Activated naive CD8-positive, alpha-beta T cell treated with anti-CD3 and anti-CD28 coated beads for 36 hours (primary cell): ENCODE measurements around the gene GPBP1L1. TPM values are rescaled to one million over a fixed set of nuclear protein-coding genes. Genes with fewer than 3 reads are reported as not detected.
"Not testable (repeated sequence)": the region's sequence is repeated elsewhere in the genome, so short reads cannot be mapped to it uniquely, and the experiment has no call there.

Source experiments
- DNase-seq: peaks from one replicate; pipeline ENCODE4 v3.0.0; 2021
- H3K27ac Mint-ChIP-seq: one replicate; pipeline ENCODE4 v1.8.0; 2022; ENCODE audit warnings: mild to moderate bottlenecking, moderate library complexity, mixed read lengths
- H3K27me3 Mint-ChIP-seq: one replicate; pipeline ENCODE4 v1.8.0; 2022; ENCODE audit warnings: mild to moderate bottlenecking, mixed read lengths
- H3K36me3 Mint-ChIP-seq: one replicate; pipeline ENCODE4 v1.8.0; 2021; ENCODE audit warnings: mild to moderate bottlenecking, mixed read lengths
- H3K4me1 Mint-ChIP-seq: one replicate; pipeline ENCODE4 v1.8.0; 2021; ENCODE audit warnings: mixed read lengths
- H3K4me3 Mint-ChIP-seq: one replicate; pipeline ENCODE4 v1.8.0; 2022; ENCODE audit warnings: mild to moderate bottlenecking, moderate library complexity, mixed read lengths
- H3K9me3 Mint-ChIP-seq: one replicate; pipeline ENCODE4 v1.8.0; 2022; ENCODE audit warnings: mixed read lengths
- total RNA-seq, 2 experiments: library from RNA; stranded (reverse); gene quantifications; one replicate each; pipeline ENCODE4 v1.2.3, GENCODE V29; 2021

GPBP1L1 gene
- total RNA-seq, 2 experiments from 2014 or later = 82.4 to 90.5 TPM

DNA sequence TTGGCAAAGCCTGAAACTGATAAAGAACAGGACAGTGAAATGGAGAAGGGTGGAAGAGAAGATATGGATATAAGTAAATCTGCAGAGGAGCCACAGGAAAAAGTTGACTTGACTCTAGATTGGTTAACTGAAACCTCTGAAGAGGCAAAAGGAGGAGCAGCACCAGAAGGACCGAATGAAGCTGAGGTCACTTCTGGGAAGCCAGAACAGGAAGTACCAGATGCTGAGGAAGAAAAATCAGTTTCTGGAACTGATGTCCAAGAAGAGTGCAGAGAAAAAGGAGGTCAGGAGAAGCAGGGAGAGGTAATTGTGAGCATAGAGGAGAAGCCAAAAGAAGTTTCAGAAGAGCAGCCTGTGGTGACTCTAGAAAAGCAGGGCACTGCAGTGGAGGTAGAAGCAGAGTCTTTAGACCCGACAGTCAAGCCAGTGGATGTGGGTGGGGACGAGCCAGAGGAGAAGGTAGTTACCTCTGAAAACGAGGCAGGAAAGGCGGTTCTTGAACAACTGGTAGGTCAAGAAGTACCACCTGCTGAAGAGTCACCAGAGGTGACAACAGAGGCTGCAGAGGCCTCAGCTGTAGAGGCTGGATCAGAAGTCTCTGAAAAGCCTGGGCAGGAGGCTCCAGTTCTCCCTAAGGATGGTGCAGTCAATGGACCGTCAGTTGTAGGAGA is 78.8 kb downstream of the GPBP1L1 start:
- no peaks in the 10 kb centered on the region for H3K27me3 Mint-ChIP-seq
- peaks cover 12% of the 10 kb centered on the region for H3K4me1 Mint-ChIP-seq
- H3K36me3 Mint-ChIP-seq = peaks cover 30% of the 10 kb centered on the region
- no peak overlapping the region for H3K4me3 Mint-ChIP-seq
- DNase-seq = no peak
- no peaks in the 10 kb centered on the region for H3K9me3 Mint-ChIP-seq
- peak overlapping the region; percentile 32 for H3K27ac Mint-ChIP-seq

DNA sequence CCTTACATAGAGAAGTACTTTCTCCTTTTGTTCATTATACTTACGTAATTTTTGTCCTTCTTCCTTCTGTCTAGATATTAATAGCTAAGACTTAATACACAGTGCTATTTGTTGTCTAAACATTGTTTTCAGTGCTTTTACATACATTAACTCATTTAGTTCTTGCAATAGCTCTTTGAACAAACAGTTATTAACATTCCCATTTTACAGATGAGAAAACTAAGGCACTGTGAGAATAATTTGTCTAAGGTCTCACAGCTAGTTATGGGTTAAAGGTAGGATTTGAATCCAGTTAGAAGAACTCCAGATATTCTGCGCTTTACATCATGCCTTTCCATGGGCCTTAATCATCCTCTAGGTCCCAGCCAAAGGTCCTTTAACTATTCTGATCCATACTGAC is 82.1 kb downstream of the GPBP1L1 start:
- no peak for DNase-seq
- Mint-ChIP-seq H3K36me3 (peaks cover 34% of the 10 kb centered on the region), H3K4me3 (no peak overlapping the region)

GRCh38 chr1:45596765-45597164 is 89.6 kb downstream of the GPBP1L1 start:
- not testable (repeated sequence) for H3K9me3 Mint-ChIP-seq, H3K27ac Mint-ChIP-seq, H3K4me3 Mint-ChIP-seq, DNase-seq, H3K27me3 Mint-ChIP-seq
- Mint-ChIP-seq H3K4me1 (peaks cover 41% of the 10 kb centered on the region), H3K36me3 (peaks cover 37% of the 10 kb centered on the region)

More for the DNA sequence above, 82.1 kb downstream of the GPBP1L1 start:
- Mint-ChIP-seq H3K27me3 (no peaks in the 10 kb centered on the region), H3K9me3 (no peaks in the 10 kb centered on the region), H3K27ac (no peak overlapping the region), H3K4me1 (peaks cover 36% of the 10 kb centered on the region)

GRCh38 chr1:45594412-45594811 is 91.9 kb downstream of the GPBP1L1 start:
- Mint-ChIP-seq H3K27me3 (no peaks in the 10 kb centered on the region), H3K36me3 (peaks cover 34% of the 10 kb centered on the region), H3K9me3 (no peaks in the 10 kb centered on the region), H3K4me1 (peaks cover 26% of the 10 kb centered on the region), H3K4me3 (no peak overlapping the region), H3K27ac (no peak overlapping the region)
- DNase-seq = no peak

GRCh38 chr1:45589861-45590260 is 96.5 kb downstream of the GPBP1L1 start:
- Mint-ChIP-seq H3K27ac (no peak overlapping the region), H3K36me3 (peaks cover 39% of the 10 kb centered on the region), H3K9me3 (no peaks in the 10 kb centered on the region), H3K27me3 (no peaks in the 10 kb centered on the region), H3K4me3 (no peak overlapping the region), H3K4me1 (peaks cover 30% of the 10 kb centered on the region)
- DNase-seq = no peak

DNA sequence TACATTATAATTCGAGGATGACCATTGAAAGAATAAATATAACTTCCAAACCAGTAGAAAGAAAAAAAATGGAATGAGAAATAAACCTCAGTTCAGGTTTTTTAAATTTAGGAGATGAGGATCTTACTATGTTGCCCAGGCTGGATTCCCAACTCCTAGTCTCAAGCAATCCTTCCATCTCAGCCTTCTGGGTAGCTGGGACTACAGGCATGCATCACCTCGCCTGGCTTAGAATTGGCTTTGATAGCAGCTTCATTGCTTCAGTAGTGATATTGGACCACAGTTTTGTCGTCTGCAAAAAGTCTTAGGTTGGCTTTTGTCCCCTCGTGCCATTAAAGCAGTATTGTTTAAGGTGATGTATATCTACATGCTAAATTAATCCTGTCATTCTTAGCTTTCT is 99.6 kb downstream of the GPBP1L1 start:
- DNase-seq = no peak
- Mint-ChIP-seq H3K27me3 (no peaks in the 10 kb centered on the region), H3K4me1 (peaks cover 33% of the 10 kb centered on the region), H3K27ac (no peak overlapping the region), H3K9me3 (no peaks in the 10 kb centered on the region), H3K36me3 (peaks cover 33% of the 10 kb centered on the region), H3K4me3 (peak overlapping the region; percentile 99)

- Mint-ChIP-seq H3K36me3 (peaks cover 30% of the 10 kb centered on the region), H3K27me3 (no peaks in the 10 kb centered on the region), H3K4me1 (peaks cover 33% of the 10 kb centered on the region), H3K4me3 (peak overlapping the region; percentile 99), H3K9me3 (no peaks in the 10 kb centered on the region), H3K27ac (peak overlapping the region; percentile 100)
- no peak for DNase-seq
Observed at GRCh38 chr1:45585496-45586075, 100.7 kb downstream of the GPBP1L1 start.

DNA sequence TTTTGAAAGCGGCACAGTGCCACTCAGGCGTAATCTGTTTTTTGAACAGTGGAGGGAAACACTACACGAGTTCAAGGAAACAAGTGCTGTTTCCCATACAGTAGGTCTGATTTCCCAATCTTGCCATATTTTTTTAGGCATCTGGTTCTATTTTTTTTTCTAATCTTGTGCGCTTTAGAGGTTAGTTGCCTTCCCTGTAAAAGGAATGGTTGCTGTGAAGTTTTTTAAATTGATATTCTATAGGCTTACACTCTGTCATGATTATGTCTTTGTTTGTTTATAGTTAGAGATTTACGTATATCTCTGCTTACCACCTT is 101.3 kb downstream of the GPBP1L1 start:
- Mint-ChIP-seq H3K4me3 (peak overlapping the region; percentile 99), H3K9me3 (no peaks in the 10 kb centered on the region), H3K36me3 (peaks cover 30% of the 10 kb centered on the region), H3K27me3 (no peaks in the 10 kb centered on the region), H3K4me1 (peaks cover 32% of the 10 kb centered on the region), H3K27ac (peak overlapping the region; percentile 100)
- no peak for DNase-seq

GRCh38 chr1:45584351-45585109 is 101.8 kb downstream of the GPBP1L1 start:
- H3K27ac Mint-ChIP-seq = peak overlapping the region; percentile 100
- H3K4me1 Mint-ChIP-seq = peaks cover 31% of the 10 kb centered on the region
- peak overlapping the region; percentile 99 for H3K4me3 Mint-ChIP-seq
- H3K36me3 Mint-ChIP-seq = peaks cover 30% of the 10 kb centered on the region
- no peaks in the 10 kb centered on the region for H3K9me3 Mint-ChIP-seq
- peak; percentile 89 for DNase-seq
- no peaks in the 10 kb centered on the region for H3K27me3 Mint-ChIP-seq

DNA sequence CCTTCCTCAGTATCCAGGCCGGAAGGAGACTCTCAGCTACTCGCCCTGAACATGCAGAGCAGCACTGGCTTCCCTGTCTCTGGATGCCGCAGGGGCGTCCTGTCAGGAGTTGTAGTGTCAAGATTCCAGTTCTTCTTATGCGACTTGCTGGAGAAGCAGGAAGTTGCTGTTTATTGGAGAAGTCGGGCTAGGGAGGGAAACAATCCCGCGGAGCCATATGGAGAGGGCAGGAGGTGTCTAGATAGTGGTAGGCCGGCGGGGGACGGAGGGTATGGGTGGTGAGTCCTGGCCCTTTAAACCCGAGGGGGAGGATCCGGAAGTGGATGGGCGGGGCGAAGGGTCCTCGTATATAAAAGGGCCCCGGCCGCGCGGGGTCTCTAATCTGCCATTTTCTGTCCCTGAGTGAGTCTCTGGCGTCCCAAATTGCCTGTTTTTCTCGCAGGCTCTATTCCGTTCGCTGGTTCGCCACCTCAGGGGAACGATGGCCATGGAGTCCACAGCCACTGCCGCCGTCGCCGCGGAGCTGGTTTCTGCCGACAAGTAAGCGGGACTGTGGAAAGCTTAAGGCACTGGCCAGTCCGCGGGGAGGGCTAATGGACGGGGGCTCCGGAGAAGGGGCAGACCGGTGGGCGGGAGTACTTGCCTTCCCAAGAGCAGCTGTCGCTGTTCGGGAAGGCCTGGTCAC is 102.5 kb downstream of the GPBP1L1 start, which contains the start of gene NASP:
Gene NASP (plus strand): TSS at position 376 of the 685 bp plus-strand sequence. CDS start 106 bp downstream, at position 482.
- Mint-ChIP-seq H3K36me3 (peaks cover 25% of the 10 kb centered on the region), H3K27ac (peak within 1 kb of the TSS; percentile 100), H3K27me3 (no peaks in the 10 kb centered on the region), H3K9me3 (no peaks in the 10 kb centered on the region), H3K4me3 (peak within 1 kb of the TSS; percentile 99), H3K4me1 (peaks cover 25% of the 10 kb centered on the region)
- DNase-seq = peak; percentile 89

GRCh38 chr1:45583264-45583665 is 103.1 kb downstream of the GPBP1L1 start:
- peak overlapping the region; percentile 100 for H3K27ac Mint-ChIP-seq
- peaks cover 23% of the 10 kb centered on the region for H3K4me1 Mint-ChIP-seq
- H3K9me3 Mint-ChIP-seq = no peaks in the 10 kb centered on the region
- peak; percentile 95 for DNase-seq
- peak overlapping the region; percentile 99 for H3K4me3 Mint-ChIP-seq
- H3K36me3 Mint-ChIP-seq = peaks cover 25% of the 10 kb centered on the region
- no peaks in the 10 kb centered on the region for H3K27me3 Mint-ChIP-seq

Other genes with a start within 250 kb of the GPBP1L1 start
- gene TESK2, start 195.4 kb downstream of the GPBP1L1 start, total RNA-seq = 1 to 10 TPM; 2.4 to 2.9 TPM
- gene CCDC163, start 186.5 kb downstream of the GPBP1L1 start, total RNA-seq = 1 to 10 TPM; 5.2 to 5.5 TPM
- gene MMACHC, start 186.2 kb downstream of the GPBP1L1 start, total RNA-seq = 10 to 100 TPM; 10.3 to 10.5 TPM
- 100 to 1,000 TPM; 746 to 755 TPM for gene PRDX1, start 164.6 kb downstream of the GPBP1L1 start, total RNA-seq
- gene AKR1A1, start 135.7 kb downstream of the GPBP1L1 start, total RNA-seq = 100 to 1,000 TPM; 181 to 203 TPM
- gene NASP, start 102.5 kb downstream of the GPBP1L1 start, total RNA-seq = 100 to 1,000 TPM; 274 to 278 TPM
- 1 to 10 TPM; 1.1 to 1.2 TPM for gene CCDC17, start 62.5 kb downstream of the GPBP1L1 start, total RNA-seq
- gene TMEM69, start 1.6 kb upstream of the GPBP1L1 start, total RNA-seq = 10 to 100 TPM; 43.0 to 45.2 TPM
- 10 to 100 TPM; 12.7 to 16.7 TPM for gene IPP, start 64.1 kb upstream of the GPBP1L1 start, total RNA-seq
- 10 to 100 TPM; 19.0 to 22.5 TPM for gene MAST2, start 117.1 kb upstream of the GPBP1L1 start, total RNA-seq